ENCODE results near the gene PRPF8. TPM values are rescaled to one million over a fixed set of nuclear protein-coding genes. Genes with fewer than 3 reads are reported as not detected.

The PRPF8 gene
- total RNA-seq, 1 donor from 2014 or later, result 378 TPM

- no peak for DNase-seq (ENCODE audit: low spot score, unreplicated experiment)
- H3K4me1 Mint-ChIP-seq (ENCODE audit: low read depth), result peaks cover 3% of the 10 kb centered on the region
- no peak for TF ChIP-seq CTCF (IDR thresholded peaks at IDR 0.05; ENCODE audit: unreplicated experiment)
- no peaks in the 10 kb centered on the region for H3K9me3 Mint-ChIP-seq (ENCODE audit: low read depth)
- H3K27ac Mint-ChIP-seq, result no peak overlapping the region
- H3K27me3 Mint-ChIP-seq, result peaks cover 20% of the 10 kb centered on the region
- H3K36me3 Mint-ChIP-seq (ENCODE audit: insufficient read depth), result no peaks in the 10 kb centered on the region
- H3K4me3 Mint-ChIP-seq (ENCODE audit: low read depth), result no peak overlapping the region
Measured at GRCh38 chr17:1634841-1635650, 49.6 kb downstream of the PRPF8 start.

- no peak for DNase-seq (ENCODE audit: low spot score, unreplicated experiment)
- H3K4me1 Mint-ChIP-seq (ENCODE audit: low read depth), result peaks cover 13% of the 10 kb centered on the region
- H3K9me3 Mint-ChIP-seq (ENCODE audit: low read depth), result no peaks in the 10 kb centered on the region
- H3K27ac Mint-ChIP-seq, result peak overlapping the region; percentile 73
- H3K27me3 Mint-ChIP-seq, result peaks cover 34% of the 10 kb centered on the region
- TF ChIP-seq CTCF (IDR thresholded peaks at IDR 0.05; ENCODE audit: unreplicated experiment), result no peak
- no peaks in the 10 kb centered on the region for H3K36me3 Mint-ChIP-seq (ENCODE audit: insufficient read depth)
- H3K4me3 Mint-ChIP-seq (ENCODE audit: low read depth), result peak overlapping the region; percentile 73
Measured at GRCh38 chr17:1630662-1631061, 54.0 kb downstream of the PRPF8 start.

- Mint-ChIP-seq H3K9me3 (ENCODE audit: low read depth) (no peaks in the 10 kb centered on the region), H3K27me3 (peaks cover 34% of the 10 kb centered on the region), H3K27ac (peak overlapping the region; percentile 88), H3K4me3 (ENCODE audit: low read depth) (peak overlapping the region; percentile 73), H3K36me3 (ENCODE audit: insufficient read depth) (no peaks in the 10 kb centered on the region), H3K4me1 (ENCODE audit: low read depth) (peaks cover 14% of the 10 kb centered on the region)
- peak; percentile 50 for TF ChIP-seq CTCF (IDR thresholded peaks at IDR 0.05; ENCODE audit: unreplicated experiment)
- no peak for DNase-seq (ENCODE audit: low spot score, unreplicated experiment)
Measured at GRCh38 chr17:1629504-1630310, 55.0 kb downstream of the PRPF8 start.

GRCh38 chr17:1628856-1629503 lies 55.7 kb downstream of the PRPF8 start:
- peak; percentile 92 for DNase-seq (ENCODE audit: low spot score, unreplicated experiment)
- Mint-ChIP-seq H3K27ac (peak overlapping the region; percentile 94), H3K4me1 (ENCODE audit: low read depth) (peaks cover 14% of the 10 kb centered on the region), H3K36me3 (ENCODE audit: insufficient read depth) (no peaks in the 10 kb centered on the region), H3K9me3 (ENCODE audit: low read depth) (no peaks in the 10 kb centered on the region), H3K27me3 (peaks cover 34% of the 10 kb centered on the region), H3K4me3 (ENCODE audit: low read depth) (peak overlapping the region; percentile 85)
- TF ChIP-seq CTCF (IDR thresholded peaks at IDR 0.05; ENCODE audit: unreplicated experiment), result peak; percentile 53

Data from progenitor cell of endocrine pancreas (in vitro differentiated cells).